ENCODE measurements around the gene PFKFB3.

PFKFB3 gene

DNA sequence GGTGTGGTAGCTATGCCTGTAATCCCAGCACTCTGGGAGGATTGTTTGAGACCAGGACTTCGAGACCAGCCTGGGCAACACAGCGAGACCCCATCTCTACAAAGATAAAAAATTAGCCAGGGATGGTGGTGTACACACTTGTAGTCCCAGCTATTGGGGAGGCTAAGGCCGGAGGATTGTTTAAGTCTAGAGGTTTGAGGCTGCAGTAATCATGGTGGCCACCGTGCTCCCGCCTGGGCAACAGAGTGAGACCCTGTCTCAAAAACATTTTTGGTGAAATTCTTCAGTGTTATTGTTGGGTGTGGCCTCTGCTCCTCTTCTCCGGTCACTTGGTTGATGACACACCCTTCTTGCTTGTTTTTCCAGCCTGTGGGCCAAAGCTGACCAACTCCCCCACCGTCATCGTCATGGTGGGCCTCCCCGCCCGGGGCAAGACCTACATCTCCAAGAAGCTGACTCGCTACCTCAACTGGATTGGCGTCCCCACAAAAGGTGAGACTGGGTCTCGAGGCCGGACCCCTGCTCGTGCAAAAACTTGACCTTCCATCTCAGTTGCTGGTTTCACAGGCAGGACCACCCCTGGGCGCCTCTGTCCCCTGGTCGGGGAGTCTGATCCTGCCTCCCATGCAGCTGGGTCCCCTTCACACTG, 10.6 kb downstream of the PFKFB3 start:
- TF ChIP-seq, protein P1, sequence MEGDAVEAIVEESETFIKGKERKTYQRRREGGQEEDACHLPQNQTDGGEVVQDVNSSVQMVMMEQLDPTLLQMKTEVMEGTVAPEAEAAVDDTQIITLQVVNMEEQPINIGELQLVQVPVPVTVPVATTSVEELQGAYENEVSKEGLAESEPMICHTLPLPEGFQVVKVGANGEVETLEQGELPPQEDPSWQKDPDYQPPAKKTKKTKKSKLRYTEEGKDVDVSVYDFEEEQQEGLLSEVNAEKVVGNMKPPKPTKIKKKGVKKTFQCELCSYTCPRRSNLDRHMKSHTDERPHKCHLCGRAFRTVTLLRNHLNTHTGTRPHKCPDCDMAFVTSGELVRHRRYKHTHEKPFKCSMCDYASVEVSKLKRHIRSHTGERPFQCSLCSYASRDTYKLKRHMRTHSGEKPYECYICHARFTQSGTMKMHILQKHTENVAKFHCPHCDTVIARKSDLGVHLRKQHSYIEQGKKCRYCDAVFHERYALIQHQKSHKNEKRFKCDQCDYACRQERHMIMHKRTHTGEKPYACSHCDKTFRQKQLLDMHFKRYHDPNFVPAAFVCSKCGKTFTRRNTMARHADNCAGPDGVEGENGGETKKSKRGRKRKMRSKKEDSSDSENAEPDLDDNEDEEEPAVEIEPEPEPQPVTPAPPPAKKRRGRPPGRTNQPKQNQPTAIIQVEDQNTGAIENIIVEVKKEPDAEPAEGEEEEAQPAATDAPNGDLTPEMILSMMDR (conservative IDR thresholded peaks at IDR 0.05; ENCODE audit: low read depth, low read length), result no peak
- H4K20me1 ChIP-seq (ENCODE audit: insufficient read depth), result no peaks in the 10 kb centered on the region
- no peak overlapping the region for H3K9ac ChIP-seq
- H2AFZ ChIP-seq (ENCODE audit: low read depth), result no peak overlapping the region
- no peaks in the 10 kb centered on the region for H3K79me2 ChIP-seq (ENCODE audit: insufficient read depth, low read depth)
- no peak overlapping the region for H3K27ac ChIP-seq
- H3K4me2 ChIP-seq, result no peak overlapping the region
- H3K4me3 ChIP-seq (IDR thresholded peaks at IDR 0.05; ENCODE audit: insufficient read depth, low read depth, low read length), result no peak overlapping the region
- H3K4me1 ChIP-seq (ENCODE audit: low read depth, poor library complexity, severe bottlenecking), result peaks cover 8% of the 10 kb centered on the region
- no peaks in the 10 kb centered on the region for H3K36me3 ChIP-seq (ENCODE audit: insufficient read depth)
- no peaks in the 10 kb centered on the region for H3K27me3 ChIP-seq (ENCODE audit: insufficient read depth, low read depth)

DNA sequence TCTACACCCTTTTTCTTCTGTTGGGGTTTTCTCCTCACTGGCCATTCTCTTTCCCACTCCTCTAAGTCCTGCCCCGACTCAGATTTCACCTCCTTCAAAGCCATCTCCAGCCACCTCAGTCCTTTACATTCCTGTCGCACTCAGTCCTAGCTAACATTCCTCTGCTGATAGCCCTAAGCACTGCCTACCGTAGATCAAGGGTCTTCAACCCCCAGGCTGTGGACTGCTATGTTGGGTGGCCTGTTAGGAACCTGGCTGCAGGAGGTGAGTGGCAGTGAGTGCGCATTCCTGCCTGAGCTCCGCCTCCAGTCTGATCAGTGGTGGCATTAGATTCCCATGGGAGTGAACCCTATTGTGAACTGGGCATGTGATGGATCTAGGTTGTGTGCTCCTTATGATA, 11.2 kb downstream of the PFKFB3 start:
- no peaks in the 10 kb centered on the region for H4K20me1 ChIP-seq (ENCODE audit: insufficient read depth)
- no peaks in the 10 kb centered on the region for H3K36me3 ChIP-seq (ENCODE audit: insufficient read depth)
- TF ChIP-seq, protein P1 (conservative IDR thresholded peaks at IDR 0.05; ENCODE audit: low read depth, low read length), result no peak

DNA sequence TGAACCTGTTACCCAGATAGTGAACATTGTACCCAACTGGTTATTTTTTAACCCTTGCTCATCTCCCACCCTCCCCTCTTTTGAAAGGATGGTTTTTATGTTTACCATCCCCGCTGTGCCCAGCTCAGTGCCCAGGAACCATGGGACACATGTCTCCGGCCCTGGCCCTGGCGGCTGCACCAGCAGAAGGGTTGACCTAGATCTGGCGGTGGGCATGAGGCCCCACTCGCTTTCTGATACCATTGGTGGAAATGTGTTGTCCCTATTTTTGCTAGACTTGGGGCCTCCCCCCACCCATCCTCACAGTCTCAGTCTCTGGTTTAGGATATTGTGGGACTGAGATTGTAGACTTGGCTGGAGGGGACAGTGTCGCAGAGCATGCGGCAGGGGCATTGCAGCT, 11.9 kb downstream of the PFKFB3 start:
- Histone ChIP-seq H3K36me3 (ENCODE audit: insufficient read depth) (no peaks in the 10 kb centered on the region), H3K27ac (no peak overlapping the region), H2AFZ (ENCODE audit: low read depth) (no peak overlapping the region), H3K27me3 (ENCODE audit: insufficient read depth, low read depth) (no peaks in the 10 kb centered on the region), H3K4me2 (no peak overlapping the region), H3K9ac (no peak overlapping the region), H3K4me3 (IDR thresholded peaks at IDR 0.05; ENCODE audit: insufficient read depth, low read depth, low read length) (no peak overlapping the region), H3K79me2 (ENCODE audit: insufficient read depth, low read depth) (no peaks in the 10 kb centered on the region), H3K4me1 (ENCODE audit: low read depth, poor library complexity, severe bottlenecking) (peaks cover 3% of the 10 kb centered on the region), H4K20me1 (ENCODE audit: insufficient read depth) (no peaks in the 10 kb centered on the region)
- TF ChIP-seq, protein P1 (conservative IDR thresholded peaks at IDR 0.05; ENCODE audit: low read depth, low read length), result no peak

More for the DNA sequence above, 11.2 kb downstream of the PFKFB3 start:
- Histone ChIP-seq H3K79me2 (ENCODE audit: insufficient read depth, low read depth) (no peaks in the 10 kb centered on the region), H3K4me2 (no peak overlapping the region), H3K27me3 (ENCODE audit: insufficient read depth, low read depth) (no peaks in the 10 kb centered on the region), H3K4me3 (IDR thresholded peaks at IDR 0.05; ENCODE audit: insufficient read depth, low read depth, low read length) (no peak overlapping the region), H3K9ac (no peak overlapping the region), H2AFZ (ENCODE audit: low read depth) (no peak overlapping the region), H3K27ac (no peak overlapping the region), H3K4me1 (ENCODE audit: low read depth, poor library complexity, severe bottlenecking) (peaks cover 7% of the 10 kb centered on the region)

DNA sequence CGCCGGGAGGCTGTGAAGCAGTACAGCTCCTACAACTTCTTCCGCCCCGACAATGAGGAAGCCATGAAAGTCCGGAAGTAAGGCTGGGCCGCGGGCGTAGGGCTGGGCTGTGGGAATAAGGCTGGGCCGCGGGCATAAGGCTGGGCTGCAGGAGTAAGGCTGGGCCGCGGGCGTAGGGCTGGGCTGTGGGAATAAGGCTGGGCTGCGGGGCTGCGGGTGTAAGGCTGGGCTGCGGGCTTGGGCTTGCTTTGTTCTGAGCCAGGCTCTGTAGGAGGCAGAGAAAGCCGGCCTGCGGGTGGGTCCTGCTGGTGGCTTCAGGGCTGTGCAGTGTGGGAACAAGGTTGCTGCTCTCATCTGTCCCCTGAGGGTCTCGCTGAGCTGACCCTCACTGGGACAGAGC, 12.5 kb downstream of the PFKFB3 start:
- Histone ChIP-seq H3K9ac (no peak overlapping the region), H3K4me2 (no peak overlapping the region), H3K4me3 (IDR thresholded peaks at IDR 0.05; ENCODE audit: insufficient read depth, low read depth, low read length) (no peak overlapping the region), H3K27ac (no peak overlapping the region), H2AFZ (ENCODE audit: low read depth) (no peak overlapping the region), H3K27me3 (ENCODE audit: insufficient read depth, low read depth) (no peaks in the 10 kb centered on the region), H3K36me3 (ENCODE audit: insufficient read depth) (no peaks in the 10 kb centered on the region), H4K20me1 (ENCODE audit: insufficient read depth) (no peaks in the 10 kb centered on the region), H3K79me2 (ENCODE audit: insufficient read depth, low read depth) (no peaks in the 10 kb centered on the region), H3K4me1 (ENCODE audit: low read depth, poor library complexity, severe bottlenecking) (peaks cover 3% of the 10 kb centered on the region)
- TF ChIP-seq, protein P1 (conservative IDR thresholded peaks at IDR 0.05; ENCODE audit: low read depth, low read length), result no peak
